VCaP (cell line): ENCODE results near the gene MYG1.

Experiments used
- H3K27ac ChIP-seq: fragments of 450-650 bp; 2 replicates; pipeline ENCODE4 v1.5.1; 2017
- CTCF ChIP-seq: fragments of 450-650 bp; conservative IDR thresholded peaks from 2 replicates; pipeline ENCODE4 v1.5.1; 2017; ENCODE audit warnings: mild to moderate bottlenecking, moderate library complexity

Gene MYG1

GRCh38 chr12:53347905-53348304, 48.4 kb downstream of the MYG1 start:
- no peak for TF ChIP-seq CTCF
- H3K27ac ChIP-seq, result no peak overlapping the region

- peak; percentile 94 for TF ChIP-seq CTCF
- H3K27ac ChIP-seq, result peak overlapping the region; percentile 15; the same call in 1 of the 2 replicates
These were observed 53.1 kb downstream of the MYG1 start for GRCh38 chr12:53352331-53353256.

DNA sequence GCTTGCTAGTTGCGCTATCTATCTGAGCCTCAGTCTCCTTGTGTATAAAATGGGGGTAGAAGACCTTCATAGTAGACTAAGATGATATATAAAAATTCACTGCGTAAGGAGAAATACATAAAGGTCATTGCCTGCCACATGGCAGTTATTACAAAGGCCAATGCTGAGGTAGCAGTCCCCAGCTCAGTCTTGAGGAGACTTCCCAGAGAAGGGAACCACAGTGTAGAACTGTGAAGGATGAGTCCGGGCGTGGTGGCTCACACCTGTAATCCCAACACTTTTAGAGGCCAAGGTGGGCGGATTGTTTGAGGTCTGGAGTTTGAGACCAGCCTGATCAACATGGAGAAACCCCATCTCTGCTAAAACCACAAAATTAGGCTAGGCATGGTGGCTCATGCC, 53.8 kb downstream of the MYG1 start:
- no peak for TF ChIP-seq CTCF
- H3K27ac ChIP-seq, result peak overlapping the region; percentile 15; the same call in 1 of the 2 replicates

DNA sequence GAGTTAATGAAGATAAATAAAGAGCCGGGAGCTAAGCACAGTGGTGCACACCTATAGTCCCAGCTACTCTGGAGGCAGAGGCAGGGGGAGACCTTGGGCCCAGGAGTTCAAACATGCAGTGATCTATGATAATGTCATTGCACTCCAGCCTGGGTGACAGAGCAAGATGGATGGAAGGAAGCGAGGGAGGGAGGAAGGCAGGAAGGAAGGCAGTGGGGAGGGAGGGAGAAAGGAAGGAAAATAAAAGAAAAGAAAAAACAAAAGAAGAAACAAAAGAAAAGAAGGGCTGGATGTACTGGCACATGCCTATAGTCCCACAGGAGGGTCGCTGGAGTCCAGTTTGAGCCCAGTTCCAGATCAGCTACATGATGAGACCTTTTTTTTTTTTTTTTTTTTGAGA, 55.6 kb downstream of the MYG1 start:
- H3K27ac ChIP-seq, result no peak overlapping the region
- no peak for TF ChIP-seq CTCF
